ENCODE data around the gene ABI2.
"Not testable (repeated sequence)": the region's sequence is repeated elsewhere in the genome, so short reads cannot be mapped to it uniquely, and the experiment has no call there.

The ABI2 gene

GRCh38 chr2:203354966-203355365 is 26.8 kb downstream of the ABI2 start:
- no peak overlapping the region for H3K4me3 ChIP-seq (ENCODE audit: insufficient read depth, low read depth, low read length)
- no peaks in the 10 kb centered on the region for H3K27me3 ChIP-seq (ENCODE audit: control insufficient read depth, insufficient read depth, low read length, poor library complexity, severe bottlenecking)
- no peaks in the 10 kb centered on the region for H3K4me1 ChIP-seq (ENCODE audit: control insufficient read depth, insufficient read depth, low read length)
- no peak overlapping the region for H3K27ac ChIP-seq (ENCODE audit: insufficient read depth, low read depth, low read length, poor library complexity, severe bottlenecking)
- no peaks in the 10 kb centered on the region for H3K9me3 ChIP-seq (ENCODE audit: control insufficient read depth, low read length)
- H3K36me3 ChIP-seq (ENCODE audit: control insufficient read depth, insufficient read depth, low read length), result no peaks in the 10 kb centered on the region
- 92 to 94% methylated on average over 3 of the region's 3 CpGs for WGBS, 2 experiments

- no peaks in the 10 kb centered on the region for H3K9me3 ChIP-seq (ENCODE audit: control insufficient read depth, low read length)
- no peak overlapping the region for H3K27ac ChIP-seq (ENCODE audit: insufficient read depth, low read depth, low read length, poor library complexity, severe bottlenecking)
- H3K27me3 ChIP-seq (ENCODE audit: control insufficient read depth, insufficient read depth, low read length, poor library complexity, severe bottlenecking), result no peaks in the 10 kb centered on the region
- H3K36me3 ChIP-seq (ENCODE audit: control insufficient read depth, insufficient read depth, low read length), result no peaks in the 10 kb centered on the region
- 92 to 94% methylated on average over 1 of the region's 1 CpG for WGBS, 2 experiments
- H3K4me3 ChIP-seq (ENCODE audit: insufficient read depth, low read depth, low read length), result no peak overlapping the region
- H3K4me1 ChIP-seq (ENCODE audit: control insufficient read depth, insufficient read depth, low read length), result no peaks in the 10 kb centered on the region
Measured at GRCh38 chr2:203359450-203359849, 31.3 kb downstream of the ABI2 start.

GRCh38 chr2:203360833-203361430 is 32.7 kb downstream of the ABI2 start:
- 91 to 94% methylated on average over 3 of the region's 3 CpGs for WGBS, 2 experiments
- no peak overlapping the region for H3K4me3 ChIP-seq (ENCODE audit: insufficient read depth, low read depth, low read length)

GRCh38 chr2:203361495-203361894 is 33.3 kb downstream of the ABI2 start:
- WGBS, 2 experiments, result 96 to 100% methylated on average over 2 of the region's 2 CpGs
- Histone ChIP-seq H3K4me1 (ENCODE audit: control insufficient read depth, insufficient read depth, low read length) (no peaks in the 10 kb centered on the region), H3K4me3 (ENCODE audit: insufficient read depth, low read depth, low read length) (no peak overlapping the region), H3K27me3 (ENCODE audit: control insufficient read depth, insufficient read depth, low read length, poor library complexity, severe bottlenecking) (no peaks in the 10 kb centered on the region), H3K9me3 (ENCODE audit: control insufficient read depth, low read length) (no peaks in the 10 kb centered on the region), H3K36me3 (ENCODE audit: control insufficient read depth, insufficient read depth, low read length) (no peaks in the 10 kb centered on the region), H3K27ac (ENCODE audit: insufficient read depth, low read depth, low read length, poor library complexity, severe bottlenecking) (no peak overlapping the region)

More at GRCh38 chr2:203360833-203361430, 32.7 kb downstream of the ABI2 start:
- no peaks in the 10 kb centered on the region for H3K36me3 ChIP-seq (ENCODE audit: control insufficient read depth, insufficient read depth, low read length)
- H3K27me3 ChIP-seq (ENCODE audit: control insufficient read depth, insufficient read depth, low read length, poor library complexity, severe bottlenecking), result no peaks in the 10 kb centered on the region
- no peaks in the 10 kb centered on the region for H3K4me1 ChIP-seq (ENCODE audit: control insufficient read depth, insufficient read depth, low read length)
- H3K9me3 ChIP-seq (ENCODE audit: control insufficient read depth, low read length), result no peaks in the 10 kb centered on the region
- H3K27ac ChIP-seq (ENCODE audit: insufficient read depth, low read depth, low read length, poor library complexity, severe bottlenecking), result no peak overlapping the region

- Histone ChIP-seq H3K27ac (ENCODE audit: insufficient read depth, low read depth, low read length, poor library complexity, severe bottlenecking) (no peak overlapping the region), H3K36me3 (ENCODE audit: control insufficient read depth, insufficient read depth, low read length) (no peaks in the 10 kb centered on the region), H3K4me1 (ENCODE audit: control insufficient read depth, insufficient read depth, low read length) (no peaks in the 10 kb centered on the region), H3K4me3 (ENCODE audit: insufficient read depth, low read depth, low read length) (no peak overlapping the region), H3K9me3 (ENCODE audit: control insufficient read depth, low read length) (no peaks in the 10 kb centered on the region), H3K27me3 (ENCODE audit: control insufficient read depth, insufficient read depth, low read length, poor library complexity, severe bottlenecking) (no peaks in the 10 kb centered on the region)
Measured at GRCh38 chr2:203361922-203362321, 33.7 kb downstream of the ABI2 start.

- Histone ChIP-seq H3K4me3 (ENCODE audit: insufficient read depth, low read depth, low read length) (no peak overlapping the region), H3K27ac (ENCODE audit: insufficient read depth, low read depth, low read length, poor library complexity, severe bottlenecking) (no peak overlapping the region), H3K4me1 (ENCODE audit: control insufficient read depth, insufficient read depth, low read length) (no peaks in the 10 kb centered on the region), H3K36me3 (ENCODE audit: control insufficient read depth, insufficient read depth, low read length) (peaks cover 22% of the 10 kb centered on the region), H3K9me3 (ENCODE audit: control insufficient read depth, low read length) (no peaks in the 10 kb centered on the region), H3K27me3 (ENCODE audit: control insufficient read depth, insufficient read depth, low read length, poor library complexity, severe bottlenecking) (no peaks in the 10 kb centered on the region)
- 95 to 97% methylated on average over 3 of the region's 5 CpGs for WGBS, 2 experiments
Measured at GRCh38 chr2:203366639-203367466, 38.7 kb downstream of the ABI2 start.

- 93 to 94% methylated on average over 24 to 25 of the region's 31 CpGs for WGBS, 2 experiments
- not testable (repeated sequence) for H3K4me1 ChIP-seq (ENCODE audit: control insufficient read depth, insufficient read depth, low read length); H3K4me3 ChIP-seq (ENCODE audit: insufficient read depth, low read depth, low read length); H3K27ac ChIP-seq (ENCODE audit: insufficient read depth, low read depth, low read length, poor library complexity, severe bottlenecking); H3K9me3 ChIP-seq (ENCODE audit: control insufficient read depth, low read length); H3K27me3 ChIP-seq (ENCODE audit: control insufficient read depth, insufficient read depth, low read length, poor library complexity, severe bottlenecking)
- peaks cover 19% of the 10 kb centered on the region for H3K36me3 ChIP-seq (ENCODE audit: control insufficient read depth, insufficient read depth, low read length)
Measured at GRCh38 chr2:203372706-203373105, 44.5 kb downstream of the ABI2 start.

GRCh38 chr2:203376173-203376572 is 48.0 kb downstream of the ABI2 start:
- Histone ChIP-seq H3K4me3 (ENCODE audit: insufficient read depth, low read depth, low read length) (no peak overlapping the region), H3K4me1 (ENCODE audit: control insufficient read depth, insufficient read depth, low read length) (no peaks in the 10 kb centered on the region), H3K36me3 (ENCODE audit: control insufficient read depth, insufficient read depth, low read length) (peaks cover under 1% of the 10 kb centered on the region), H3K9me3 (ENCODE audit: control insufficient read depth, low read length) (no peaks in the 10 kb centered on the region), H3K27ac (ENCODE audit: insufficient read depth, low read depth, low read length, poor library complexity, severe bottlenecking) (no peak overlapping the region), H3K27me3 (ENCODE audit: control insufficient read depth, insufficient read depth, low read length, poor library complexity, severe bottlenecking) (no peaks in the 10 kb centered on the region)

- Histone ChIP-seq H3K27me3 (ENCODE audit: control insufficient read depth, insufficient read depth, low read length, poor library complexity, severe bottlenecking) (no peaks in the 10 kb centered on the region), H3K4me3 (ENCODE audit: insufficient read depth, low read depth, low read length) (no peak overlapping the region), H3K36me3 (ENCODE audit: control insufficient read depth, insufficient read depth, low read length) (peaks cover 5% of the 10 kb centered on the region), H3K4me1 (ENCODE audit: control insufficient read depth, insufficient read depth, low read length) (no peaks in the 10 kb centered on the region), H3K9me3 (ENCODE audit: control insufficient read depth, low read length) (no peaks in the 10 kb centered on the region), H3K27ac (ENCODE audit: insufficient read depth, low read depth, low read length, poor library complexity, severe bottlenecking) (no peak overlapping the region)
- WGBS, 2 experiments, result 97% methylated on average over 3 of the region's 3 CpGs
Measured at GRCh38 chr2:203379156-203379555, 51.0 kb downstream of the ABI2 start.

GRCh38 chr2:203383038-203383437 is 54.8 kb downstream of the ABI2 start:
- Histone ChIP-seq H3K4me3 (ENCODE audit: insufficient read depth, low read depth, low read length) (no peak overlapping the region), H3K4me1 (ENCODE audit: control insufficient read depth, insufficient read depth, low read length) (no peaks in the 10 kb centered on the region), H3K36me3 (ENCODE audit: control insufficient read depth, insufficient read depth, low read length) (peaks cover 5% of the 10 kb centered on the region), H3K27ac (ENCODE audit: insufficient read depth, low read depth, low read length, poor library complexity, severe bottlenecking) (no peak overlapping the region), H3K9me3 (ENCODE audit: control insufficient read depth, low read length) (no peaks in the 10 kb centered on the region), H3K27me3 (ENCODE audit: control insufficient read depth, insufficient read depth, low read length, poor library complexity, severe bottlenecking) (no peaks in the 10 kb centered on the region)
- 96 to 100% methylated on average over 1 of the region's 1 CpG for WGBS, 2 experiments
